Measurements from ENCODE around the gene MYH7.

- TF ChIP-seq, protein P1, sequence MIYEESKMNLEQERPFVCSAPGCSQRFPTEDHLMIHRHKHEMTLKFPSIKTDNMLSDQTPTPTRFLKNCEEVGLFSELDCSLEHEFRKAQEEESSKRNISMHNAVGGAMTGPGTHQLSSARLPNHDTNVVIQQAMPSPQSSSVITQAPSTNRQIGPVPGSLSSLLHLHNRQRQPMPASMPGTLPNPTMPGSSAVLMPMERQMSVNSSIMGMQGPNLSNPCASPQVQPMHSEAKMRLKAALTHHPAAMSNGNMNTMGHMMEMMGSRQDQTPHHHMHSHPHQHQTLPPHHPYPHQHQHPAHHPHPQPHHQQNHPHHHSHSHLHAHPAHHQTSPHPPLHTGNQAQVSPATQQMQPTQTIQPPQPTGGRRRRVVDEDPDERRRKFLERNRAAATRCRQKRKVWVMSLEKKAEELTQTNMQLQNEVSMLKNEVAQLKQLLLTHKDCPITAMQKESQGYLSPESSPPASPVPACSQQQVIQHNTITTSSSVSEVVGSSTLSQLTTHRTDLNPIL (CRISPR knock-in tag; IDR thresholded peaks at IDR 0.05; ENCODE audit: low read depth), result no peak
- TF ChIP-seq ARNTL (CRISPR knock-in tag; IDR thresholded peaks at IDR 0.05; ENCODE audit: borderline replicate concordance, low read depth) (no peak), ZNF8 (CRISPR knock-in tag; IDR thresholded peaks at IDR 0.05) (no peak), OSR1 (CRISPR knock-in tag; IDR thresholded peaks at IDR 0.05) (no peak), PPARA (CRISPR knock-in tag; IDR thresholded peaks at IDR 0.05; ENCODE audit: borderline replicate concordance) (no peak), BACH2 (CRISPR knock-in tag; IDR thresholded peaks at IDR 0.05; ENCODE audit: borderline replicate concordance) (no peak), SNAI2 (CRISPR knock-in tag; IDR thresholded peaks at IDR 0.05) (no peak), ZNF565 (CRISPR knock-in tag; conservative IDR thresholded peaks at IDR 0.05; ENCODE audit: low read depth) (no peak), CSRNP3 (CRISPR knock-in tag; IDR thresholded peaks at IDR 0.05) (no peak)
- TF ChIP-seq, protein P2, sequence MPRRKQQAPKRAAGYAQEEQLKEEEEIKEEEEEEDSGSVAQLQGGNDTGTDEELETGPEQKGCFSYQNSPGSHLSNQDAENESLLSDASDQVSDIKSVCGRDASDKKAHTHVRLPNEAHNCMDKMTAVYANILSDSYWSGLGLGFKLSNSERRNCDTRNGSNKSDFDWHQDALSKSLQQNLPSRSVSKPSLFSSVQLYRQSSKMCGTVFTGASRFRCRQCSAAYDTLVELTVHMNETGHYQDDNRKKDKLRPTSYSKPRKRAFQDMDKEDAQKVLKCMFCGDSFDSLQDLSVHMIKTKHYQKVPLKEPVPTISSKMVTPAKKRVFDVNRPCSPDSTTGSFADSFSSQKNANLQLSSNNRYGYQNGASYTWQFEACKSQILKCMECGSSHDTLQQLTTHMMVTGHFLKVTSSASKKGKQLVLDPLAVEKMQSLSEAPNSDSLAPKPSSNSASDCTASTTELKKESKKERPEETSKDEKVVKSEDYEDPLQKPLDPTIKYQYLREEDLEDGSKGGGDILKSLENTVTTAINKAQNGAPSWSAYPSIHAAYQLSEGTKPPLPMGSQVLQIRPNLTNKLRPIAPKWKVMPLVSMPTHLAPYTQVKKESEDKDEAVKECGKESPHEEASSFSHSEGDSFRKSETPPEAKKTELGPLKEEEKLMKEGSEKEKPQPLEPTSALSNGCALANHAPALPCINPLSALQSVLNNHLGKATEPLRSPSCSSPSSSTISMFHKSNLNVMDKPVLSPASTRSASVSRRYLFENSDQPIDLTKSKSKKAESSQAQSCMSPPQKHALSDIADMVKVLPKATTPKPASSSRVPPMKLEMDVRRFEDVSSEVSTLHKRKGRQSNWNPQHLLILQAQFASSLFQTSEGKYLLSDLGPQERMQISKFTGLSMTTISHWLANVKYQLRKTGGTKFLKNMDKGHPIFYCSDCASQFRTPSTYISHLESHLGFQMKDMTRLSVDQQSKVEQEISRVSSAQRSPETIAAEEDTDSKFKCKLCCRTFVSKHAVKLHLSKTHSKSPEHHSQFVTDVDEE (CRISPR knock-in tag; IDR thresholded peaks at IDR 0.05), result no peak
These were observed 56.7 kb downstream of the MYH7 start for GRCh38 chr14:23378612-23379220.
